BE2C (cell line): ENCODE measurements around the gene FOXP4.

Experiments
- DNase-seq: peaks from one replicate; pipeline ENCODE4 v3.0.0-alpha.2; 2020
- H3K27me3 ChIP-seq: fragments of 250-450 bp; sonication (Bioruptor Pico); 2 replicates; pipeline ENCODE4 v1.5.1; 2020; ENCODE audit warnings: mild to moderate bottlenecking
- H3K36me3 ChIP-seq: fragments of 250-450 bp; sonication (Bioruptor Pico); 2 replicates; pipeline ENCODE4 v1.5.1; 2020; ENCODE audit warnings: mild to moderate bottlenecking
- H3K4me1 ChIP-seq: fragments of 250-450 bp; sonication (Bioruptor Pico); 2 replicates; pipeline ENCODE4 v1.5.1; 2020
- H3K4me3 ChIP-seq: 2 replicates; pipeline ENCODE4 v1.5.1; 2011; ENCODE audit warnings: low read depth, low read length
- H3K9me3 ChIP-seq: fragments of 250-450 bp; sonication (Bioruptor Pico); 2 replicates; pipeline ENCODE4 v1.5.1; 2020
- TF ChIP-seq, protein P1 (sequence below): IDR thresholded peaks from 2 replicates; pipeline ENCODE4 v1.5.1; 2012; ENCODE audit warnings: mild to moderate bottlenecking, low read depth, low read length

The FOXP4 gene

DNA sequence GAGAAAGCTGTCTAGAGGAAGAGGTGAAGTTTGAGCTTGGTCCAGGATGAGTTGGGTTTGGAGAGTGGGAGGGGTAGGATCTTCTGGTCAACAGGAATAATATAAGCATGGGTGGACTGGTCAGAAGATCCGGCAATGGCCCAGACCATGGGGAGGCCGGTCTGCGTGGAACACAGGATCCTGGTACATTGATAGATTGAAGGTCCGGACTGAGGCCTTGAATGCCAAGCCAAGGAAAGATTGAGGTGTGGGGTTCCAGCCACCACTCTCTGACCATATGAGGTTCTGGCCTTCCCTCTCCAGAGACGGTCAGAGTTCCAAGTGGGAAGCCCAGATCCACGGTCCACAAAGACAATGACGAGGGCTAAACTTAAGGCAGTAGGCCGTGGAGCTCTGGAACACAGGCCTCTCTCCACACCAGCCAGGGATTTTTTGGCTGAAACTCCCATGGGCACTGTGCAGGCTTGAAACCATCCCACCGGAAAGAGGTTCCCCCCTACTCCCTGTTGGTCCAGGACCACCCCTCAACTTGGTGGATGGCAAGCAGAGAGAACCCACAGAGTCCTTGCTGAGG, 95.3 kb downstream of the FOXP4 start:
- Histone ChIP-seq H3K4me1 (no peaks in the 10 kb centered on the region), H3K27me3 (peaks cover 26% of the 10 kb centered on the region), H3K4me3 (no peak overlapping the region)

DNA sequence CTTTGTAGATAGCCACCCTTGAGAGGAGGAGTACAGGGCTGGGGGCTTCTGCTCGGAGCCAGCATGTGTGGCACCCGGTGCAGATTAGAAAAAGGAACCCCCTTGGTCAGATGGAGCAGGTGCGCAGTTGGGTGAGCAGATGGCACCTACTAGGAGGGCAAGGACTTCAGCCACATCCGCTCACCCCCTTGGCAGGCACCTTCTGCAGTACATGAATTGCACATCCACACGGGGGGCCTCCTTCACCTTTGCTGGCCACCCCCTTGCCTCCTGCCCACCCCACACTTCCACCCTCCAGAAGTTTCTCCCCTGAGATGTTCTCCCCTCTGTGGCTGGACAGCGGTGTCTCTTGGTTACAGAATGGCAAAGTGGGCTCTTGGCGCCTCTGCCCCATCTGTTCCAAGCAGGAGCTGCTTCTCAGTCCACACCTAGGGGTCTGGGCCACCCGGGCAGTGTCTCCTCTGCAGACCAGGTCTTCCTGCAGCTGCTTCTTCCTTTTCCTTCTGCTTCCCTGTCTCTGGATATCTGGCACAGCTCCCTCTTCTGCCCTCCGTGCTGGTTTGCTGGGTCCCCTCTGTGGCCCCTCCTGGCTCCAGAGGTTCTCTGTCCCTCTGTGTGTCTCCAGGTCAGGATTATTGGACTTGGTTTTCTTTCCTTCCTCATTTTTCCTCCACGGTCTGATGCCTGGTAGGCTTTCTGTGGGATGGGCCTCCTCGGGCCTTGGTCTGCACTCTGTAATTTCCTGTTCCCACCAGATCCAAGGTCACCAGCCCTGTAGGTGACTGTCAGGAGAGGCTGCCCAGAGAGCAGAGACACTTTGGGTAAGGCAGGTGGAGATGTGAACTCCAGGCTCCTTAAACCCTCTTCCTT, 96.1 kb downstream of the FOXP4 start:
- H3K4me3 ChIP-seq = no peak overlapping the region
- no peaks in the 10 kb centered on the region for H3K4me1 ChIP-seq
- TF ChIP-seq, protein P1, sequence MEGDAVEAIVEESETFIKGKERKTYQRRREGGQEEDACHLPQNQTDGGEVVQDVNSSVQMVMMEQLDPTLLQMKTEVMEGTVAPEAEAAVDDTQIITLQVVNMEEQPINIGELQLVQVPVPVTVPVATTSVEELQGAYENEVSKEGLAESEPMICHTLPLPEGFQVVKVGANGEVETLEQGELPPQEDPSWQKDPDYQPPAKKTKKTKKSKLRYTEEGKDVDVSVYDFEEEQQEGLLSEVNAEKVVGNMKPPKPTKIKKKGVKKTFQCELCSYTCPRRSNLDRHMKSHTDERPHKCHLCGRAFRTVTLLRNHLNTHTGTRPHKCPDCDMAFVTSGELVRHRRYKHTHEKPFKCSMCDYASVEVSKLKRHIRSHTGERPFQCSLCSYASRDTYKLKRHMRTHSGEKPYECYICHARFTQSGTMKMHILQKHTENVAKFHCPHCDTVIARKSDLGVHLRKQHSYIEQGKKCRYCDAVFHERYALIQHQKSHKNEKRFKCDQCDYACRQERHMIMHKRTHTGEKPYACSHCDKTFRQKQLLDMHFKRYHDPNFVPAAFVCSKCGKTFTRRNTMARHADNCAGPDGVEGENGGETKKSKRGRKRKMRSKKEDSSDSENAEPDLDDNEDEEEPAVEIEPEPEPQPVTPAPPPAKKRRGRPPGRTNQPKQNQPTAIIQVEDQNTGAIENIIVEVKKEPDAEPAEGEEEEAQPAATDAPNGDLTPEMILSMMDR = no peak
- H3K36me3 ChIP-seq = no peaks in the 10 kb centered on the region
- no peak for DNase-seq
- peaks cover 21% of the 10 kb centered on the region for H3K27me3 ChIP-seq
- no peaks in the 10 kb centered on the region for H3K9me3 ChIP-seq

More for the DNA sequence above, 95.3 kb downstream of the FOXP4 start:
- DNase-seq = no peak
- Histone ChIP-seq H3K36me3 (no peaks in the 10 kb centered on the region), H3K9me3 (no peaks in the 10 kb centered on the region)
- TF ChIP-seq, protein P1 = no peak

DNA sequence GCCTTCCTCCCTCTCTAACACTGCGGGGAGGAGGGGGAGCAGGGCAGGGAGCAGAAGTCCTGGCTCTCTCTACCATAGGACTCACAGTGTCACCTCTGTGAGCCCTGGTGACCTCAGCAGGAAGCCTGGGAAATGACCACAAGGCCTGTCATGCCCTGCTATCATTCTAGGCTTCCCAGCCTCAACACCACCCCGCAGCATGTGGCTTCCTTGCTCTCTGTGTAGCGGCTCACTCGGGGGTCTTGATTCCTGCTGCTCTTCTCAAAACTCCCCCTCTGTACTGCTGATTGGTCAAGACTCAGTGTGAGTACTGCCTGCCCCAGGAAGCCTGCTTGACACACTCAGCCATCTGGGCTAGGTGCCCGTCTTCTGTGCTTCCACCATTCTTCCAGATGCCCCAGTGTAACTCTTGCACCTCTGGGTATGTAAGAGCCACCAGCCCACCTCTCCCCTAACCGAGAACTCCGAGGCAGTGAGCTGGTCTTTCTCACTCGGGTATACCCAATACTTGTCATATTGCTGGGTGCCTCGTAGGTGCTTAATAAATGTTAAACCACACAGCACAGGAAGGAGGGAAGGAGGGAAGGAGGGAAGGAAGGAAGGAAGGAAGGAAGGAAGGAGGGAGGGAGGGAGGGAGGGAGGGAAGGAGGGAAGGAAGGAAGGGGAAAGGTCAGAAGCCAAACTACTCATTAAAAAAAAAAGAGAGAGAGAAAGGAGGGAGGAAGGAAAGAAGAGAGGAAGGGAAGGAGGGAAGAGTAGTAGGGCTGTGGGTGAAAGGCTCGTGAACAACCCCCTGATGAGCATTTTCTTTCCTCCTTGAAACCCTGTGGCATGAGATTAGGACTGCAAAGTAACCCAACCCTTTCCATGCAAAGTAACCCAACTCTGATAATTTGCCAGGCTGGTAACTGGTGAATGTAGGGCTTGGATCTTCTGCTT, 97.0 kb downstream of the FOXP4 start:
- Histone ChIP-seq H3K27me3 (peaks cover 14% of the 10 kb centered on the region), H3K36me3 (no peaks in the 10 kb centered on the region), H3K4me1 (no peaks in the 10 kb centered on the region), H3K9me3 (no peaks in the 10 kb centered on the region), H3K4me3 (no peak overlapping the region)
- TF ChIP-seq, protein P1 = no peak
- DNase-seq = no peak

DNA sequence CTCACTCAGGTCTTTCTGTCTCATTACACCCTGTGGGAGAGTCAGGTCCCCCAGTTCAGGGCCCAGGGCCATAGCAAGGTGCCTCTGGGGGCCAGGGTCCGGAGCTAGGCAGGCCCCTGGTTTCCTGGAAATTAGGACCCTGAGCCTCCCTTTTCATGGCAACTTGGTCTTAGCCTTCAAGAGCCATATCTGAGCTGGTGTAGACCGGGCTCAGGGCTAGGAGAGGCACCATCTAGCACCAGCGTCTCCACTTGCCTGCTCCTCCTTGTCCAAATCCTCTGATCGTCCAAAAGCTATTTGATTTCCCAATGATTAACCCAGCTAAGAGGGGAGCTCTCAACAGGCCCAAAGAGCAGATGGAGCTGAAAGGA, 97.7 kb downstream of the FOXP4 start:
- Histone ChIP-seq H3K4me3 (no peak overlapping the region), H3K36me3 (no peaks in the 10 kb centered on the region), H3K27me3 (peaks cover 8% of the 10 kb centered on the region), H3K4me1 (no peaks in the 10 kb centered on the region), H3K9me3 (no peaks in the 10 kb centered on the region)
- TF ChIP-seq, protein P1 = no peak
- no peak for DNase-seq

DNA sequence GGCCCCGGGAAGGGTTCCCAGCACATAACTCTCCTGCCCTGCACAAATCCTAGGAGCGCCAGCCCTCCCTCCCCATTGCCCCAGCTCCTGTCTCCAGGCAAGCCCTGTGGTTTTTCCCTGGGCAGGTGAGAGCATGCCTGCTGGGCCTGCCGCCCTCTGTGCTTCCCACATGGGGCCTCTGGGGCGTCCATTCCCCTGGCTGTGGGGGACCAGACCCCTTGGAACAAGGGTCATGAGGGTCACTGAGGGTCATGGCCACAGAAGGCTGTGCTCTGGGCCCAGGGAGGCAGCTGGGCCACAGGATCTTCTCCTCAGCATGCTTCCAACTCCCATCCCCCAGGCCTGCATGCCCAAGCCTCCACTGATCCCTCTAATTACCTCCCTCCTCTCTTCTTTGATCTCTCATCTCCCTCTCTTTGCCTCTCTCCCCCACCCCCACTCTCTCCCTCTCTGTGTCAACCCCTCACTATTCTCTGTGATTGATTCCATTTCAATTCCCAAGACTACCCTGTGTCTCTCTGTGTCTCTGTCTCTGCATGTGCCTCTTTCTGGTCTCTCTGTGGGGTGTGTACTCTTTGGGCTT, 98.2 kb downstream of the FOXP4 start:
- H3K36me3 ChIP-seq = no peaks in the 10 kb centered on the region
- DNase-seq = no peak

More for the DNA sequence above, 98.2 kb downstream of the FOXP4 start:
- Histone ChIP-seq H3K27me3 (peaks cover 3% of the 10 kb centered on the region), H3K4me3 (no peak overlapping the region), H3K9me3 (no peaks in the 10 kb centered on the region), H3K4me1 (no peaks in the 10 kb centered on the region)
- TF ChIP-seq, protein P1 = no peak
